GM10847 (cell line): Measurements from ENCODE around the gene PPM1H.

Source experiments
- POLR2A ChIP-seq: IDR thresholded peaks from 2 replicates; pipeline ENCODE4 v1.6.1; 2011; ENCODE audit not compliant: insufficient read length; ENCODE audit errors: extremely low read depth

The PPM1H gene

GRCh38 chr12:62660756-62661155 is 274.2 kb downstream of the PPM1H start:
- TF ChIP-seq POLR2A: no peak

GRCh38 chr12:62659453-62660295 is 275.3 kb downstream of the PPM1H start:
- TF ChIP-seq POLR2A: no peak

- no peak for TF ChIP-seq POLR2A
These were observed 276.0 kb downstream of the PPM1H start for GRCh38 chr12:62658910-62659309.

GRCh38 chr12:62657363-62657632 is 277.7 kb downstream of the PPM1H start:
- TF ChIP-seq POLR2A: no peak

GRCh38 chr12:62656591-62657362 is 278.2 kb downstream of the PPM1H start:
- no peak for TF ChIP-seq POLR2A

GRCh38 chr12:62655666-62656151 is 279.2 kb downstream of the PPM1H start:
- no peak for TF ChIP-seq POLR2A

GRCh38 chr12:62654326-62655241 is 280.4 kb downstream of the PPM1H start:
- TF ChIP-seq POLR2A: no peak

DNA sequence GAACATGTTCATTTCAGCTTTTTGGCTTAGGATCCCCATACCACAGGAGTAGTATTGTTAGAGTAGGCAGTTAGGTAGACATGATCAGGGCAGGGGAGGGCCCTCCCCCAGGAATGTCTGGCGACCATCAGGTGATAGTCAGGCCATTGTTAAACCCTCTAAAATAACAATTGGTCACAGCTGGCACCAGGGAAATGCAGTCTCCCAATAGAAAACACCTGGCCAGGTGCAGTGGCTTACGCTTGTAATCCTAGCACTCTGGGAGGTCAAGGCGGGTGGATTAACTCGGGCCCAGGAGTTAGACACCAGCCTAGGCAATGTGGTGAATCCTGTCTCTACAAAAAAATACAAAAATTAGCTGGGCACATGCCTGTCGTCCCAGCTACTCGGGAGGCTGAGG is 281.2 kb downstream of the PPM1H start:
- TF ChIP-seq POLR2A: no peak

GRCh38 chr12:62653304-62653703 is 281.6 kb downstream of the PPM1H start:
- no peak for TF ChIP-seq POLR2A

DNA sequence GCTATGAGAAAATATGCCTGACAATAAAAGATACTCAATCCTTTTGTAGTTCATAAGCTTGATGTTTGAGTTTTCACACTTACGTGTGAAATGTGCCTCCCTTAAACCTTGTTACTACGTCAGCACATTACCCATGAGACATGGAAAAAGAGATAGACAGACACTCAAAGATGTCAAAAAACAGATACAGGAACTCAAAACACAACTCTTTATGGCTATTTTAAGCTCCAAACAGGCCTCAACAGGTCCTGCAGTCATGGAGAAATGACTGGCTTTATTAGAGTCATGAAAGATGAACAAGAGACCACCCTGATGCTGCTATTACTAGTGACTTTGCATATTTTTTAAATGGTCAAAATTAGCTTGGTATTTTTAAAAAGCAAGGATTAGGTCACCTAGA is 283.8 kb downstream of the PPM1H start:
- TF ChIP-seq POLR2A: no peak

- TF ChIP-seq POLR2A: no peak
These were observed 285.4 kb downstream of the PPM1H start for GRCh38 chr12:62649412-62650138.

GRCh38 chr12:62647586-62647985 is 287.4 kb downstream of the PPM1H start:
- no peak for TF ChIP-seq POLR2A

DNA sequence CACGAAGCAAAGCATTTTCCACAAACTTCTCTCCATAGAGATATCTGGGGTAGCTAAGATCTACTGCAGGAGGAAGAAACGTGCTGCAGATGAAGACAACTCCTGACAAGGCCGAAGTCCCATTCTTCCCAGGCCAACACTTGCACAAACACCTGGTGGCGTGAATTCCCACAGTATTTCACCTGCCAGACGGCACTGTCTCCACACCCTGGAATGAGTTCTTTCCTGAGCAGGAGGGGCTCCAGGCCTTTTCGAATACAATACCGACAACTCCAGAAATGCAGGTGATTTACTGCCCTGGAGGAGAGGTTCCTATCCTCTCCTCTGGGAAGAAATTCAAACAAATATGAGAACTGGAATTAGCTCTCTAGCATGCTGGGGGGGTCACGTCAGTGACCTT is 288.4 kb downstream of the PPM1H start:
- no peak for TF ChIP-seq POLR2A

DNA sequence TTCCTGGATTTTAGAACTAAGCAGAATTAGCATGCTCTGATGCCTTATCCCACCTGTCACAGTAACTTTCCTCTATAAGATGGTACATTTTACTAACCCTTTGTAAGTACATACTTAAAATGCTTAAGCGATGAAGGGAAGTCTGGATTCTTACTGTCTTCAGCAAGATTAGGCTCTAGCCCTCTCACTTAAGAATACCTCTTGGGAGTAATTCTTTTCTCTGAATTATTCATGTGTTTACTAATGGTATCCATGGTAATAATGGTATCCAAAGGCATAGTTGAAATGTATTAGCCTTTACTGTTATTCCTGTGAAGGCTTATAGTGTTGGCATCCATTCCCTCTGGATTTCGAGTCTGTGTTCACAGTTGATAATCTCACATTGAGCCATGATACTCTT is 291.5 kb downstream of the PPM1H start:
- no peak for TF ChIP-seq POLR2A

DNA sequence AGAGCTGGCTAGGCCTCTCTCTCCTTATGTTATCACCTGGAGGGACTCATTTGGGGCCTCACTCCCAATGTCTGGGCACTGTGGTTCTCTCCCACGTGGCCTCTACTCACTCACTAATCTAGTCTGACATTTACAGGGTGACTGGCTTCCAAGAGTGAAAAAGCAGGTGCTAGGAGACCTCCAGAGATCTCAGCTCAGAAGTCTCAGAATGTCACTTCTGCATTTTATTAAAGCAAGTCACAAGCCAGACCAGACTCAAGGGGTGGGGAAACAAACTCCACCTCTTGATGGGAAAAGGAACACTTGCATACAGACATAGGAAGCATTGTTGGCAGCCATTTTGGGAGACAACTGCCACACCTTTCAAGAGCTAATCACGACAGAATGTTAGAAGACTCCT is 292.5 kb downstream of the PPM1H start:
- TF ChIP-seq POLR2A: no peak
